ENCODE measurements around the gene GALK2. TPM values are rescaled to one million over a fixed set of nuclear protein-coding genes. Genes with fewer than 3 reads are reported as not detected.

Gene GALK2
- total and polyA plus RNA-seq, 2 of the 8 experiments (the other 6 are each of a cell fraction or from before 2014, with no cell fraction given) = 8.7 to 16.1 TPM

- no peak for TF ChIP-seq CTCF (IDR thresholded peaks at IDR 0.05; ENCODE audit: control extremely low read depth in 1 of 3, insufficient read depth in 1 of 3, low read depth in 1 of 3, low read length in 3 of 3)
- no peak for TF ChIP-seq YY1 (IDR thresholded peaks at IDR 0.05; ENCODE audit: low read depth, low read length)
- no peak for TF ChIP-seq JUND (IDR thresholded peaks at IDR 0.05; ENCODE audit: low read length)
- TF ChIP-seq SRF (IDR thresholded peaks at IDR 0.05; ENCODE audit: low read depth, low read length) = no peak
- no peak for TF ChIP-seq POLR2AphosphoS5 (IDR thresholded peaks at IDR 0.05; ENCODE audit: low read depth, low read length)
Observed at GRCh38 chr15:49137861-49138260, 32.2 kb upstream of the GALK2 start (continued).

Measured in H1 (cell line).